Fibroblast of lung (primary cell): ENCODE measurements around the gene SH3PXD2A. TPM values are rescaled to one million over a fixed set of nuclear protein-coding genes. Genes with fewer than 3 reads are reported as not detected.

Experiments used
- DNase-seq, 2 donors: peaks; one replicate each; pipeline versions ENCODE4 v3.0.0 to v3.0.0-alpha.2; 2010; ENCODE audit warnings: low read depth in 2 of 2
- H2AFZ ChIP-seq: 2 replicates; pipeline ENCODE4 v1.5.1; 2012; ENCODE audit warnings: low read length, control low read depth, inconsistent platforms
- H3K27ac ChIP-seq: 2 replicates; pipeline ENCODE4 v1.5.1; 2011; ENCODE audit warnings: low read length, control low read depth; ENCODE audit not compliant: insufficient read depth
- H3K27me3 ChIP-seq: 2 replicates; pipeline ENCODE4 v1.5.1; 2011; ENCODE audit warnings: mild to moderate bottlenecking, low read length; ENCODE audit not compliant: control insufficient read depth, insufficient read depth
- H3K36me3 ChIP-seq: 2 replicates; pipeline ENCODE4 v1.5.1; 2011; ENCODE audit warnings: low read length; ENCODE audit not compliant: control insufficient read depth, insufficient read depth
- H3K4me1 ChIP-seq: 2 replicates; pipeline ENCODE4 v1.5.1; 2011; ENCODE audit warnings: low read length; ENCODE audit not compliant: control insufficient read depth, insufficient read depth; ENCODE audit errors: extremely low read depth
- H3K4me2 ChIP-seq: 2 replicates; pipeline ENCODE4 v1.5.1; 2011; ENCODE audit warnings: low read length, control low read depth; ENCODE audit not compliant: insufficient read depth; ENCODE audit errors: extremely low read depth
- H3K4me3 ChIP-seq, 4 experiments: fragments of 200-600 bp in 1 of 4; sonication (generic) in 1 of 4; replicated peaks in 1 of 4; 2 replicates each; pipeline ENCODE4 v1.5.1; 2011 to 2016; ENCODE audit warnings: low read length in 4 of 4, low read depth in 3 of 4, mild to moderate bottlenecking in 3 of 4, control low read depth in 2 of 4, inconsistent platforms in 1 of 4, mixed read lengths in 1 of 4; ENCODE audit not compliant: insufficient read depth in 1 of 4; ENCODE audit errors: control extremely low read depth in 1 of 4
- H3K79me2 ChIP-seq: 2 replicates; pipeline ENCODE4 v1.5.1; 2012; ENCODE audit warnings: mild to moderate bottlenecking, low read length, inconsistent platforms; ENCODE audit not compliant: control insufficient read depth, insufficient read depth
- H3K9ac ChIP-seq: 2 replicates; pipeline ENCODE4 v1.5.1; 2011; ENCODE audit warnings: mild to moderate bottlenecking, low read length, control low read depth; ENCODE audit not compliant: insufficient read depth
- H3K9me3 ChIP-seq: 2 replicates; pipeline ENCODE4 v1.5.1; 2012; ENCODE audit warnings: low read depth, low read length; ENCODE audit not compliant: control insufficient read depth, insufficient read depth
- H4K20me1 ChIP-seq: 2 replicates; pipeline ENCODE4 v1.5.1; 2011; ENCODE audit warnings: low read length; ENCODE audit not compliant: control insufficient read depth, insufficient read depth; ENCODE audit errors: extremely low read depth
- CTCF ChIP-seq, 2 donors: IDR thresholded peaks in 1 of 2; conservative IDR thresholded peaks in 1 of 2; 1 replicate in 1 of 2; 2 replicates in 1 of 2; pipeline ENCODE4 v1.5.1; 2011 to 2012; ENCODE audit warnings: low read length in 2 of 2, control low read depth in 1 of 2, inconsistent platforms in 1 of 2, low read depth in 1 of 2, mild to moderate bottlenecking in 1 of 2
- EZH2 ChIP-seq: IDR thresholded peaks from 2 replicates; pipeline ENCODE4 v1.5.1; 2012; ENCODE audit warnings: low read length, control low read depth, mild to moderate bottlenecking; ENCODE audit errors: missing control alignments
- polyA plus RNA-seq, 2 donors: library from polyadenylated mRNA; depleted of rRNA in 1 of 2; stranded (reverse) in 1 of 2; unstranded in 1 of 2; fragments of >200 nt; gene quantifications; 2 replicates each; pipeline ENCODE4 v1.2.1, GENCODE V29; 2011 to 2012; ENCODE audit warnings: missing spikeins in 1 of 2
- total RNA-seq: library from RNA; depleted of rRNA; stranded (reverse); fragments of >200 nt; gene quantifications from 2 replicates; pipeline ENCODE4 v1.2.1, GENCODE V29; 2014

SH3PXD2A gene
- total and polyA plus RNA-seq, 2 donors (not counting 1 experiment from before 2014, with no cell fraction given) = 25.5 to 33.2 TPM

- Histone ChIP-seq H3K27me3 (no peaks in the 10 kb centered on the region), H3K4me3 (no peak overlapping the region), H2AFZ (no peak overlapping the region), H3K4me2 (no peak overlapping the region), H3K36me3 (no peaks in the 10 kb centered on the region), H3K4me1 (no peaks in the 10 kb centered on the region), H4K20me1 (no peaks in the 10 kb centered on the region), H3K9me3 (no peaks in the 10 kb centered on the region), H3K79me2 (no peaks in the 10 kb centered on the region), H3K27ac (no peak overlapping the region), H3K9ac (no peak overlapping the region)
- DNase-seq = no peak
- TF ChIP-seq EZH2 (no peak), CTCF (conservative IDR thresholded peaks at IDR 0.05 in 1 of 2, IDR thresholded peaks at IDR 0.05 in 1 of 2; ENCODE audit: low read depth in 1 of 2, low read length in 2 of 2) (peak in 1 of 2 donors; percentile 24)
Measured at GRCh38 chr10:103874730-103875129, 19.4 kb upstream of the SH3PXD2A start.

GRCh38 chr10:103872137-103872931 lies 17.0 kb upstream of the SH3PXD2A start:
- Histone ChIP-seq H3K36me3 (no peaks in the 10 kb centered on the region), H3K9ac (no peak overlapping the region), H2AFZ (no peak overlapping the region), H3K4me2 (no peak overlapping the region), H4K20me1 (no peaks in the 10 kb centered on the region), H3K27ac (no peak overlapping the region), H3K9me3 (no peaks in the 10 kb centered on the region), H3K27me3 (no peaks in the 10 kb centered on the region), H3K4me1 (no peaks in the 10 kb centered on the region), H3K79me2 (no peaks in the 10 kb centered on the region), H3K4me3 (no peak overlapping the region)
- peak in 1 of 2 donors; percentile 47 for DNase-seq
- TF ChIP-seq CTCF (conservative IDR thresholded peaks at IDR 0.05 in 1 of 2, IDR thresholded peaks at IDR 0.05 in 1 of 2; ENCODE audit: low read depth in 1 of 2, low read length in 2 of 2) (no peak), EZH2 (no peak)

- no peaks in the 10 kb centered on the region for H3K4me1 ChIP-seq
- H3K4me3 ChIP-seq = no peak overlapping the region
- H3K79me2 ChIP-seq = no peaks in the 10 kb centered on the region
- H3K36me3 ChIP-seq = no peaks in the 10 kb centered on the region
- H3K9me3 ChIP-seq = no peaks in the 10 kb centered on the region
- no peak overlapping the region for H3K27ac ChIP-seq
- H3K4me2 ChIP-seq = no peak overlapping the region
- H3K27me3 ChIP-seq = peaks cover 2% of the 10 kb centered on the region
- no peak for TF ChIP-seq EZH2
- no peak for TF ChIP-seq CTCF (conservative IDR thresholded peaks at IDR 0.05 in 1 of 2, IDR thresholded peaks at IDR 0.05 in 1 of 2; ENCODE audit: low read depth in 1 of 2, low read length in 2 of 2)
- no peak overlapping the region for H2AFZ ChIP-seq
- no peaks in the 10 kb centered on the region for H4K20me1 ChIP-seq
- no peak overlapping the region for H3K9ac ChIP-seq
- DNase-seq = no peak
Measured at GRCh38 chr10:103871006-103871405, 15.6 kb upstream of the SH3PXD2A start.
